ENCODE results near the gene POGLUT3.

DNA sequence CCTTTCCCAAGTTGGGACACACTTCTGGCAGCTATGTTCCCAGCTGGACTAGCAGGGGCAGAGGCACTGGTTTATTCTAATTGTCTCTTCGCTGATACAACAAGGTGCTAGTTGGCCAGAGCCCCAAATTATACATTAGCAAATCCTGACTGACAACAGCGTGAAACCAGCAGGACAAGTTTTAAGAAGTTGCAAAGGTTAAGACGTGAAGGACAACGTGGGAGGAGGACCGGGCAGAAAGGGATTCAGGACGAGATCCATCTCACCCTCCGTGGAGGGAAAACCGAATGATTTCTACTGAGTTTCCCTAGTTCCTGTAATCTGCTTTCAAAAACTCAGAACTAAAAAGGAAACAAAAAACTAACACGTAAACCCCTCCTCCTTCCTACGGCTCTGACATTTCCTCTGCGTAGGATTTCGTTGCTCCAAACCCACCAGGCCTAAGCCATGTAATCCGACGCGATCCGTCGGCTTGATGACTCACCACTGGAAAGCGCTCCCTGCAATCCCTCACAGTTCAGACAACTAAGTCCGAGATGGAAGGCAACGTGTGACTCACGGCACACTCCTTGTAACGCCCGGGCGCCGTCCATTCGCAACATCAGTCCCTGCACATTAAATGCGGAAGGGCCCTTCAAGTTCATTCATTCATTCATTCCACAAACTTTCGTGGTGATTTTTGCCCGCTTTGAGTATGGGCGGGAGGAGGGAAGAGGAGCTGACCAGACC is 703 bp downstream of the POGLUT3 start:
- TF ChIP-seq, protein P1, sequence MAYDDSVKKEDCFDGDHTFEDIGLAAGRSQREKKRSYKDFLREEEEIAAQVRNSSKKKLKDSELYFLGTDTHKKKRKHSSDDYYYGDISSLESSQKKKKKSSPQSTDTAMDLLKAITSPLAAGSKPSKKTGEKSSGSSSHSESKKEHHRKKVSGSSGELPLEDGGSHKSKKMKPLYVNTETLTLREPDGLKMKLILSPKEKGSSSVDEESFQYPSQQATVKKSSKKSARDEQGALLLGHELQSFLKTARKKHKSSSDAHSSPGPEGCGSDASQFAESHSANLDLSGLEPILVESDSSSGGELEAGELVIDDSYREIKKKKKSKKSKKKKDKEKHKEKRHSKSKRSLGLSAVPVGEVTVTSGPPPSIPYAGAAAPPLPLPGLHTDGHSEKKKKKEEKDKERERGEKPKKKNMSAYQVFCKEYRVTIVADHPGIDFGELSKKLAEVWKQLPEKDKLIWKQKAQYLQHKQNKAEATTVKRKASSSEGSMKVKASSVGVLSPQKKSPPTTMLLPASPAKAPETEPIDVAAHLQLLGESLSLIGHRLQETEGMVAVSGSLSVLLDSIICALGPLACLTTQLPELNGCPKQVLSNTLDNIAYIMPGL (CRISPR knock-in tag; IDR thresholded peaks at IDR 0.05; ENCODE audit: borderline replicate concordance), result no peak
- TF ChIP-seq PBX3 (IDR thresholded peaks at IDR 0.05) (no peak), USF2 (IDR thresholded peaks at IDR 0.05) (no peak), REST (IDR thresholded peaks at IDR 0.05) (no peak), JUN (IDR thresholded peaks at IDR 0.05) (peak in 1 of 2 experiments; percentile 30; a peak in 1 of 5 replicates), RAD21 (conservative IDR thresholded peaks at IDR 0.05 in 1 of 2, IDR thresholded peaks at IDR 0.05 in 1 of 2) (no peak), CEBPB (IDR thresholded peaks at IDR 0.05) (no peak; a peak in 1 of 4 replicates), NR3C1 (IDR thresholded peaks at IDR 0.05) (no peak), RFX5 (IDR thresholded peaks at IDR 0.05) (no peak)
- TF ChIP-seq, protein P2, sequence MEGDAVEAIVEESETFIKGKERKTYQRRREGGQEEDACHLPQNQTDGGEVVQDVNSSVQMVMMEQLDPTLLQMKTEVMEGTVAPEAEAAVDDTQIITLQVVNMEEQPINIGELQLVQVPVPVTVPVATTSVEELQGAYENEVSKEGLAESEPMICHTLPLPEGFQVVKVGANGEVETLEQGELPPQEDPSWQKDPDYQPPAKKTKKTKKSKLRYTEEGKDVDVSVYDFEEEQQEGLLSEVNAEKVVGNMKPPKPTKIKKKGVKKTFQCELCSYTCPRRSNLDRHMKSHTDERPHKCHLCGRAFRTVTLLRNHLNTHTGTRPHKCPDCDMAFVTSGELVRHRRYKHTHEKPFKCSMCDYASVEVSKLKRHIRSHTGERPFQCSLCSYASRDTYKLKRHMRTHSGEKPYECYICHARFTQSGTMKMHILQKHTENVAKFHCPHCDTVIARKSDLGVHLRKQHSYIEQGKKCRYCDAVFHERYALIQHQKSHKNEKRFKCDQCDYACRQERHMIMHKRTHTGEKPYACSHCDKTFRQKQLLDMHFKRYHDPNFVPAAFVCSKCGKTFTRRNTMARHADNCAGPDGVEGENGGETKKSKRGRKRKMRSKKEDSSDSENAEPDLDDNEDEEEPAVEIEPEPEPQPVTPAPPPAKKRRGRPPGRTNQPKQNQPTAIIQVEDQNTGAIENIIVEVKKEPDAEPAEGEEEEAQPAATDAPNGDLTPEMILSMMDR (IDR thresholded peaks at IDR 0.05), result no peak

Measured in A549 (cell line).